HAP-1 (cell line): ENCODE measurements around the gene OXER1.

Source experiments
- DNase-seq, 2 experiments: peaks; one replicate each; pipeline ENCODE4 v3.0.0-alpha.2; 2016 to 2020; ENCODE audit warnings: low spot score in 2 of 2
- H3K27me3 ChIP-seq: fragments of 250-450 bp; sonication (Bioruptor Pico); 2 replicates; pipeline ENCODE4 v1.5.1; 2020; ENCODE audit warnings: low read depth, mild to moderate bottlenecking, moderate library complexity
- H3K36me3 ChIP-seq: fragments of 250-450 bp; sonication (Bioruptor Pico); replicated peaks from 2 replicates; pipeline ENCODE4 v1.5.1; 2020; ENCODE audit warnings: mild to moderate bottlenecking
- H3K4me1 ChIP-seq: fragments of 250-450 bp; sonication (Bioruptor Pico); 2 replicates; pipeline ENCODE4 v1.5.1; 2020; ENCODE audit warnings: mild to moderate bottlenecking
- H3K4me3 ChIP-seq: fragments of 250-450 bp; sonication (Bioruptor Pico); 2 replicates; pipeline ENCODE4 v1.5.1; 2020; ENCODE audit warnings: mild to moderate bottlenecking, moderate library complexity
- H3K9me3 ChIP-seq: fragments of 250-450 bp; sonication (Bioruptor Pico); 2 replicates; pipeline ENCODE4 v1.5.1; 2020; ENCODE audit warnings: mild to moderate bottlenecking, moderate library complexity
- in situ Hi-C: fragments of 300-500 bp; cut with MboI; formaldehyde crosslinking; loops from 3 replicates; pipeline ENCODE4 v1.14.3; 2020; ENCODE audit warnings: low sequenced_read_pairs, inconsistent platforms, mixed read lengths

The OXER1 gene

GRCh38 chr2:42764096-42764495 is at the start of gene OXER1:
TSS of gene OXER1 (minus strand) at chr2:42764135. CDS start at chr2:42764062, 73 bp downstream.
- in situ Hi-C loops = no loop called here
- no peaks in the 10 kb centered on the region for H3K9me3 ChIP-seq
- H3K36me3 ChIP-seq = no peaks in the 10 kb centered on the region
- H3K4me3 ChIP-seq = no peak within 1 kb of the TSS
- H3K27me3 ChIP-seq = no peaks in the 10 kb centered on the region
- DNase-seq = no peak
- no peaks in the 10 kb centered on the region for H3K4me1 ChIP-seq

- in situ Hi-C loops = no loop called here
- Histone ChIP-seq H3K4me1 (peaks cover 12% of the 10 kb centered on the region), H3K4me3 (no peak overlapping the region), H3K27me3 (no peaks in the 10 kb centered on the region), H3K36me3 (no peaks in the 10 kb centered on the region), H3K9me3 (no peaks in the 10 kb centered on the region)
- DNase-seq = no peak
Measured at GRCh38 chr2:42812899-42813479, 49.1 kb upstream of the OXER1 start.

- in situ Hi-C loops = no loop called here
- no peaks in the 10 kb centered on the region for H3K36me3 ChIP-seq
- no peak for DNase-seq
- no peaks in the 10 kb centered on the region for H3K27me3 ChIP-seq
- no peaks in the 10 kb centered on the region for H3K9me3 ChIP-seq
- peak overlapping the region; percentile 64 for H3K4me3 ChIP-seq
- peaks cover 12% of the 10 kb centered on the region for H3K4me1 ChIP-seq
Measured at GRCh38 chr2:42810971-42811811, 47.3 kb upstream of the OXER1 start.

GRCh38 chr2:42810121-42810970 is 46.4 kb upstream of the OXER1 start:
- Histone ChIP-seq H3K36me3 (no peaks in the 10 kb centered on the region), H3K4me1 (peaks cover 12% of the 10 kb centered on the region), H3K27me3 (no peaks in the 10 kb centered on the region), H3K9me3 (no peaks in the 10 kb centered on the region), H3K4me3 (peak overlapping the region; percentile 64)
- in situ Hi-C loops = no loop called here
- peak; percentile 92 to 94 for DNase-seq

- Histone ChIP-seq H3K4me1 (peaks cover 12% of the 10 kb centered on the region), H3K4me3 (peak overlapping the region; percentile 38), H3K36me3 (no peaks in the 10 kb centered on the region), H3K27me3 (no peaks in the 10 kb centered on the region), H3K9me3 (no peaks in the 10 kb centered on the region)
- in situ Hi-C loops = no loop called here
- DNase-seq = peak; percentile 61 to 84
Measured at GRCh38 chr2:42809819-42810120, 45.8 kb upstream of the OXER1 start.

- Histone ChIP-seq H3K4me3 (peak overlapping the region; percentile 38), H3K27me3 (no peaks in the 10 kb centered on the region), H3K4me1 (peaks cover 12% of the 10 kb centered on the region), H3K9me3 (no peaks in the 10 kb centered on the region), H3K36me3 (no peaks in the 10 kb centered on the region)
- in situ Hi-C loops = no loop called here
- DNase-seq = no peak
Measured at GRCh38 chr2:42809131-42809818, 45.3 kb upstream of the OXER1 start.

- H3K9me3 ChIP-seq = no peaks in the 10 kb centered on the region
- peaks cover 12% of the 10 kb centered on the region for H3K4me1 ChIP-seq
- H3K36me3 ChIP-seq = no peaks in the 10 kb centered on the region
- H3K27me3 ChIP-seq = no peaks in the 10 kb centered on the region
- in situ Hi-C loops = no loop called here
- no peak overlapping the region for H3K4me3 ChIP-seq
- no peak for DNase-seq
Measured at GRCh38 chr2:42808301-42808700, 44.4 kb upstream of the OXER1 start.

- in situ Hi-C loops = no loop called here
- Histone ChIP-seq H3K4me1 (peaks cover 12% of the 10 kb centered on the region), H3K9me3 (no peaks in the 10 kb centered on the region), H3K27me3 (no peaks in the 10 kb centered on the region), H3K36me3 (no peaks in the 10 kb centered on the region), H3K4me3 (no peak overlapping the region)
- no peak for DNase-seq
Measured at GRCh38 chr2:42806786-42807185, 42.9 kb upstream of the OXER1 start.

- no peak for DNase-seq
- in situ Hi-C loops = no loop called here
- H3K9me3 ChIP-seq = no peaks in the 10 kb centered on the region
Measured at GRCh38 chr2:42804891-42805290, 41.0 kb upstream of the OXER1 start.

GRCh38 chr2:42804338-42804737 is 40.4 kb upstream of the OXER1 start:
- H3K27me3 ChIP-seq = no peaks in the 10 kb centered on the region
- in situ Hi-C loops = no loop called here
- DNase-seq = no peak
- peaks cover 3% of the 10 kb centered on the region for H3K4me1 ChIP-seq
- no peak overlapping the region for H3K4me3 ChIP-seq
- H3K36me3 ChIP-seq = no peaks in the 10 kb centered on the region
- H3K9me3 ChIP-seq = no peaks in the 10 kb centered on the region

More at GRCh38 chr2:42804891-42805290, 41.0 kb upstream of the OXER1 start:
- Histone ChIP-seq H3K36me3 (no peaks in the 10 kb centered on the region), H3K4me3 (no peak overlapping the region), H3K4me1 (peaks cover 6% of the 10 kb centered on the region), H3K27me3 (no peaks in the 10 kb centered on the region)

GRCh38 chr2:42802150-42802549 is 38.2 kb upstream of the OXER1 start:
- Histone ChIP-seq H3K4me3 (no peak overlapping the region), H3K27me3 (no peaks in the 10 kb centered on the region), H3K36me3 (no peaks in the 10 kb centered on the region), H3K4me1 (no peaks in the 10 kb centered on the region), H3K9me3 (no peaks in the 10 kb centered on the region)
- no peak for DNase-seq
- in situ Hi-C loops = no loop called here

- no peaks in the 10 kb centered on the region for H3K27me3 ChIP-seq
- in situ Hi-C loops = no loop called here
- no peaks in the 10 kb centered on the region for H3K4me1 ChIP-seq
- H3K4me3 ChIP-seq = no peak overlapping the region
- no peaks in the 10 kb centered on the region for H3K9me3 ChIP-seq
- H3K36me3 ChIP-seq = no peaks in the 10 kb centered on the region
- no peak for DNase-seq
Measured at GRCh38 chr2:42801381-42801780, 37.4 kb upstream of the OXER1 start.

- no peaks in the 10 kb centered on the region for H3K4me1 ChIP-seq
- no peaks in the 10 kb centered on the region for H3K36me3 ChIP-seq
- H3K4me3 ChIP-seq = no peak overlapping the region
- no peaks in the 10 kb centered on the region for H3K9me3 ChIP-seq
- no peak for DNase-seq
- H3K27me3 ChIP-seq = no peaks in the 10 kb centered on the region
- in situ Hi-C loops = no loop called here
Measured at GRCh38 chr2:42800981-42801380, 37.0 kb upstream of the OXER1 start.
